GM12878 (cell line): ENCODE data around the gene DYSF.

Source experiments
- CBX3 ChIP-seq: fragments of 200-600 bp; sonication (generic); IDR thresholded peaks from 2 replicates; pipeline ENCODE4 v1.6.1; 2016; ENCODE audit warnings: low read depth, borderline replicate concordance
- CHD1 ChIP-seq: IDR thresholded peaks from 2 replicates; pipeline ENCODE4 v1.6.1; 2012; ENCODE audit warnings: low read depth, low read length, improper control_type of control experiment
- EP300 ChIP-seq, 2 experiments: fragments of 150-350 bp in 1 of 2; IDR thresholded peaks; 2 replicates each; pipeline ENCODE4 v1.6.1; 2011 to 2012; ENCODE audit warnings: low read depth in 2 of 2, low read length in 2 of 2, borderline replicate concordance in 1 of 2, improper control_type of control experiment in 1 of 2, inconsistent platforms in 1 of 2; ENCODE audit not compliant: control insufficient read depth in 1 of 2
- GATAD2B ChIP-seq: fragments of 450-650 bp; conservative IDR thresholded peaks from 2 replicates; pipeline ENCODE4 v1.6.1; 2017; ENCODE audit warnings: low read depth, mild to moderate bottlenecking, moderate library complexity
- NFIC ChIP-seq: IDR thresholded peaks from 2 replicates; pipeline ENCODE4 v1.6.1; 2012; ENCODE audit warnings: low read depth, mild to moderate bottlenecking, inconsistent platforms, low read length, moderate library complexity
- NRF1 ChIP-seq: conservative IDR thresholded peaks from 2 replicates; pipeline ENCODE4 v1.6.1; 2011; ENCODE audit warnings: mild to moderate bottlenecking, low read depth, low read length, improper control_type of control experiment
- POLR2AphosphoS5 ChIP-seq: IDR thresholded peaks from 2 replicates; pipeline ENCODE4 v1.6.1; 2011; ENCODE audit warnings: mild to moderate bottlenecking, low read length, inconsistent platforms
- RAD21 ChIP-seq: IDR thresholded peaks from 2 replicates; pipeline ENCODE4 v1.6.1; 2011; ENCODE audit warnings: mild to moderate bottlenecking, low read depth, low read length, moderate library complexity; ENCODE audit not compliant: insufficient read depth
- SIN3A ChIP-seq: IDR thresholded peaks from 2 replicates; pipeline ENCODE4 v1.6.1; 2012; ENCODE audit warnings: low read depth, low read length, improper control_type of control experiment
- SP1 ChIP-seq: IDR thresholded peaks from one replicate; pipeline ENCODE4 v1.6.1; 2011; ENCODE audit warnings: low read depth, low read length
- SREBF2 ChIP-seq: IDR thresholded peaks from 2 replicates; pipeline ENCODE4 v1.6.1; 2012; ENCODE audit warnings: mild to moderate bottlenecking, low read length
- YY1 ChIP-seq: IDR thresholded peaks from 2 replicates; pipeline ENCODE4 v1.6.1; 2011; ENCODE audit warnings: low read depth, mild to moderate bottlenecking, low read length
- TF ChIP-seq, protein P1 (sequence below), 3 experiments: IDR thresholded peaks in 2 of 3; conservative IDR thresholded peaks in 1 of 3; 2 replicates each; pipeline ENCODE4 v1.5.1; 2011; ENCODE audit warnings: low read depth in 3 of 3, low read length in 3 of 3, mild to moderate bottlenecking in 3 of 3, control low read depth in 2 of 3, moderate library complexity in 2 of 3, inconsistent platforms in 1 of 3, mixed read lengths in 1 of 3; ENCODE audit not compliant: control insufficient read depth in 2 of 3, insufficient read depth in 1 of 3; ENCODE audit errors: extremely low read depth in 1 of 3
- TF ChIP-seq, protein P2 (sequence below): IDR thresholded peaks from 2 replicates; pipeline ENCODE4 v1.6.1; 2012; ENCODE audit warnings: low read depth, low read length, improper control_type of control experiment

DNA sequence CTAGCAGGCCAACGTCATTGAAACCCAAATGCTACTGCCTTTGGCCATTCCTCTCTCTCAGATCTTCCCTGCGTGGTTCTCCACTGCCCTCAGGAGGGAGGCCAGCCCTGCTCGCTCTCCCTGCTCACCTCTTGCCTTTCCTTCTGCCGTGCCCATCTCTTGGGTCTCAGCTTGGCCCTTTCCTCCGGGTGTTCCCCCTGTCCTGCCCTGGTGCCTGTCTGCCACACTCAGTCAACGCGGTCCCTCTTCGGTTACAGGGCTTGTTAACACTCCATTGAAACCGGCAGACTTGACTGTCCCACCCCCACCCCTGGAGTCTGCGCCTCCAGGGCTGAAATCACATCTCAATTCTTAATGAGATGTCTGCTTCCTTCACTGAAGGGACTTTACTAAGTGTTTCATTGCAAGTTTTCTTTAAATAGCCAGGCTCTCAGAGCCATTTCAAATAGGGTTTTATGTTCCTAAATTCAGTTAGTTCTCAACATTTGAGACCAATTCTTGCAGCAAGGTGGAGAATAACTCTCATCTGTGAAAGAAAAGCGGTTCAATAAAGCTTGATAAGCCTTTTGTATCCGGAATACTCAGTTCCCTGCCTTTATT is 237.6 kb downstream of the DYSF start:
- TF ChIP-seq SP1: no peak
- TF ChIP-seq POLR2AphosphoS5: no peak
- no peak for TF ChIP-seq NFIC
- TF ChIP-seq SREBF2: no peak
- TF ChIP-seq RAD21: no peak
- TF ChIP-seq, protein P1, sequence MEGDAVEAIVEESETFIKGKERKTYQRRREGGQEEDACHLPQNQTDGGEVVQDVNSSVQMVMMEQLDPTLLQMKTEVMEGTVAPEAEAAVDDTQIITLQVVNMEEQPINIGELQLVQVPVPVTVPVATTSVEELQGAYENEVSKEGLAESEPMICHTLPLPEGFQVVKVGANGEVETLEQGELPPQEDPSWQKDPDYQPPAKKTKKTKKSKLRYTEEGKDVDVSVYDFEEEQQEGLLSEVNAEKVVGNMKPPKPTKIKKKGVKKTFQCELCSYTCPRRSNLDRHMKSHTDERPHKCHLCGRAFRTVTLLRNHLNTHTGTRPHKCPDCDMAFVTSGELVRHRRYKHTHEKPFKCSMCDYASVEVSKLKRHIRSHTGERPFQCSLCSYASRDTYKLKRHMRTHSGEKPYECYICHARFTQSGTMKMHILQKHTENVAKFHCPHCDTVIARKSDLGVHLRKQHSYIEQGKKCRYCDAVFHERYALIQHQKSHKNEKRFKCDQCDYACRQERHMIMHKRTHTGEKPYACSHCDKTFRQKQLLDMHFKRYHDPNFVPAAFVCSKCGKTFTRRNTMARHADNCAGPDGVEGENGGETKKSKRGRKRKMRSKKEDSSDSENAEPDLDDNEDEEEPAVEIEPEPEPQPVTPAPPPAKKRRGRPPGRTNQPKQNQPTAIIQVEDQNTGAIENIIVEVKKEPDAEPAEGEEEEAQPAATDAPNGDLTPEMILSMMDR (IDR thresholded peaks at IDR 0.05 in 2 of 3, conservative IDR thresholded peaks at IDR 0.05 in 1 of 3; ENCODE audit: control insufficient read depth in 2 of 3, extremely low read depth in 1 of 3, insufficient read depth in 1 of 3, low read depth in 3 of 3, low read length in 3 of 3): no peak
- TF ChIP-seq GATAD2B: no peak
- TF ChIP-seq CHD1: no peak
- TF ChIP-seq, protein P2, sequence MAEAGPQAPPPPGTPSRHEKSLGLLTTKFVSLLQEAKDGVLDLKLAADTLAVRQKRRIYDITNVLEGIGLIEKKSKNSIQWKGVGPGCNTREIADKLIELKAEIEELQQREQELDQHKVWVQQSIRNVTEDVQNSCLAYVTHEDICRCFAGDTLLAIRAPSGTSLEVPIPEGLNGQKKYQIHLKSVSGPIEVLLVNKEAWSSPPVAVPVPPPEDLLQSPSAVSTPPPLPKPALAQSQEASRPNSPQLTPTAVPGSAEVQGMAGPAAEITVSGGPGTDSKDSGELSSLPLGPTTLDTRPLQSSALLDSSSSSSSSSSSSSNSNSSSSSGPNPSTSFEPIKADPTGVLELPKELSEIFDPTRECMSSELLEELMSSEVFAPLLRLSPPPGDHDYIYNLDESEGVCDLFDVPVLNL: no peak
- TF ChIP-seq EP300 (IDR thresholded peaks at IDR 0.05; ENCODE audit: borderline replicate concordance in 1 of 2, control insufficient read depth in 1 of 2, low read depth in 2 of 2, low read length in 2 of 2): no peak
- no peak for TF ChIP-seq NRF1
- no peak for TF ChIP-seq CBX3
- TF ChIP-seq YY1: no peak
- TF ChIP-seq SIN3A: no peak
